AG10803 (cell line): Measurements from ENCODE around the gene KCNIP4.

Experiments used
- DNase-seq: peaks from one replicate; pipeline ENCODE4 v3.0.0; 2010; ENCODE audit warnings: low read depth
- H3K4me3 ChIP-seq: 2 replicates; pipeline ENCODE4 v1.5.1; 2011; ENCODE audit warnings: mild to moderate bottlenecking, low read length, control low read depth
- TF ChIP-seq, protein P1 (sequence below): conservative IDR thresholded peaks from 2 replicates; pipeline ENCODE4 v1.5.1; 2011; ENCODE audit warnings: mild to moderate bottlenecking, low read length, control low read depth, inconsistent platforms

The KCNIP4 gene

GRCh38 chr4:20882500-20882899, 1066.1 kb downstream of the KCNIP4 start:
- no peak for DNase-seq
- no peak overlapping the region for H3K4me3 ChIP-seq

DNA sequence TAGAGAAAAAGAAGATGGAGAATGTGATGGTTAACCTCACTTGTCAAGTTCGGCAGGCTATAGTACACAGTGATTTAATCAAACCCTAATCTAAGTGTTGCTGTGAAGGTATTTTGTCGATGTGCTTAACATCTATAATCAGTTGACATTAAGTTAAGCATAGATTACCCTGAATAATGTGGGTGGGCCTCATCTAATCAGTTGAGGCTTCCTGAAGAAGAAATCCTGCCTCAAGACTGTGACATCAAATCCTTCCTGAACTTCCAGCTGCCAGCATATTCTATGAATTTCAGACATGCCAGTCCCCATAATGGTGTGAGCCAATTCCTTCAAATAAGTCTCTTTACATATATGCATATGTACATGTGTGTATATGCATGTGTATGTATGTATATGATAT, 1066.9 kb downstream of the KCNIP4 start:
- no peak overlapping the region for H3K4me3 ChIP-seq
- no peak for DNase-seq
- TF ChIP-seq, protein P1, sequence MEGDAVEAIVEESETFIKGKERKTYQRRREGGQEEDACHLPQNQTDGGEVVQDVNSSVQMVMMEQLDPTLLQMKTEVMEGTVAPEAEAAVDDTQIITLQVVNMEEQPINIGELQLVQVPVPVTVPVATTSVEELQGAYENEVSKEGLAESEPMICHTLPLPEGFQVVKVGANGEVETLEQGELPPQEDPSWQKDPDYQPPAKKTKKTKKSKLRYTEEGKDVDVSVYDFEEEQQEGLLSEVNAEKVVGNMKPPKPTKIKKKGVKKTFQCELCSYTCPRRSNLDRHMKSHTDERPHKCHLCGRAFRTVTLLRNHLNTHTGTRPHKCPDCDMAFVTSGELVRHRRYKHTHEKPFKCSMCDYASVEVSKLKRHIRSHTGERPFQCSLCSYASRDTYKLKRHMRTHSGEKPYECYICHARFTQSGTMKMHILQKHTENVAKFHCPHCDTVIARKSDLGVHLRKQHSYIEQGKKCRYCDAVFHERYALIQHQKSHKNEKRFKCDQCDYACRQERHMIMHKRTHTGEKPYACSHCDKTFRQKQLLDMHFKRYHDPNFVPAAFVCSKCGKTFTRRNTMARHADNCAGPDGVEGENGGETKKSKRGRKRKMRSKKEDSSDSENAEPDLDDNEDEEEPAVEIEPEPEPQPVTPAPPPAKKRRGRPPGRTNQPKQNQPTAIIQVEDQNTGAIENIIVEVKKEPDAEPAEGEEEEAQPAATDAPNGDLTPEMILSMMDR: no peak

More at GRCh38 chr4:20882500-20882899, 1066.1 kb downstream of the KCNIP4 start:
- TF ChIP-seq, protein P1: no peak

- TF ChIP-seq, protein P1: no peak
- H3K4me3 ChIP-seq: no peak overlapping the region
- DNase-seq: no peak
Observed at GRCh38 chr4:20878806-20879205, 1069.8 kb downstream of the KCNIP4 start.

GRCh38 chr4:20870436-20870835, 1078.1 kb downstream of the KCNIP4 start:
- TF ChIP-seq, protein P1: no peak
- H3K4me3 ChIP-seq: no peak overlapping the region

GRCh38 chr4:20868108-20868507, 1080.5 kb downstream of the KCNIP4 start:
- no peak for DNase-seq
- TF ChIP-seq, protein P1: no peak
- H3K4me3 ChIP-seq: no peak overlapping the region

More at GRCh38 chr4:20870436-20870835, 1078.1 kb downstream of the KCNIP4 start:
- DNase-seq: no peak

GRCh38 chr4:20860878-20861277, 1087.7 kb downstream of the KCNIP4 start:
- DNase-seq: no peak
- TF ChIP-seq, protein P1: no peak
- no peak overlapping the region for H3K4me3 ChIP-seq

DNA sequence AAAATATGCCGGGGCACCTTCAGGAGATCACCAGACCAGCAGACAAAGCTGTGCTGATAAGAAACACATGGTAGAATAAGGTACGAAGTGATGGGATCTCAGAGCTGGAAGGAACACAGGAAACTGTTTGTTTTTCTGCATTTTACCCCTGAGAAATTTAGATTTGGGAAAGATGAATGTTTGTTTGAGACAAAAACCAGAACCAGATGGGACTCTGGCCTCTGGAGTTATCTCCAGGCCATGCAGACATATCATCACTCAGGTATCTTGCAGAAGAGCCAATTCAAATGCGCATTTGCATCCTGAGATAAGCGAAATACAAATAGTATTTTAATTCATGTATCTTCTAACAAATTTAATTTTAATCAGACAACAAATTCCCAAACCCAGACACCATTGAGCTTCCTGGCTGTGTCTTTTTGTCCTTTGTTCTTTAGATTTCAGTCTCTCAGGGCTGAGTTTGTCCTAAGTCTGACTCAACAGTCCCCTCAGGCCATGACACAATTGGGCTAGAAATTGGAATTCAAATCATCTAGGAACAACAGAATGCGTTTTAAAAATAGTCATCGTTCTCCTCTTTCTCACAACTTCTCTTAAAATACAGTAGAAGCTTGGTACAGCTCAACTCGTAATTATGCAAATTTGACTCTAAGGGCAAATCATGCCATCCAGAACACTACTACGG, 1089.3 kb downstream of the KCNIP4 start:
- DNase-seq: no peak
- TF ChIP-seq, protein P1: no peak
- no peak overlapping the region for H3K4me3 ChIP-seq
